ENCODE data around the gene QDPR. TPM values are rescaled to one million over a fixed set of nuclear protein-coding genes. Genes with fewer than 3 reads are reported as not detected.

Gene QDPR
- total RNA-seq, 1 experiment from 2014 or later: 39.2 TPM

DNA sequence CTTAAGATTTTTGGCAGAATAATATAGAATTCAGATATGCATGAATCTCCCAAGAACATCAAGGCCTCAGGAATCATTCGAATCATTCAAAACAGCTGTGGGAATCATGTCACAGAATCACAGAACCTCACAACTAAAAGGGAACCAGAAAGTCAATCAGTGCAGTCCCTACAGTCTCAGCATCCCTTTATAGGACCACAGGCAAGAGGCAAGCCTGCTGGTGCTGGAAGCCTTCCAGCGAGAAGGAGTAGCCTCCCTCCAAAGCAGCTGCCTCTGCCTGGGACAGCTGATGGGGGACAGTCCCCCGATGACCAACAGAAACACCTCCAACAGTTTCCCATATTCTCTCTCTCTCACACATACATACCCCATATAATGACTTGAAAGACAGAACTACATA, 20.7 kb downstream of the QDPR start:
- Mint-ChIP-seq H3K4me1 (ENCODE audit: insufficient read depth, unreplicated experiment) (peaks cover 9% of the 10 kb centered on the region), H3K27me3 (ENCODE audit: insufficient read depth, unreplicated experiment) (no peaks in the 10 kb centered on the region), H3K36me3 (ENCODE audit: insufficient read depth, unreplicated experiment) (peaks cover 70% of the 10 kb centered on the region), H3K27ac (ENCODE audit: low read depth, unreplicated experiment) (no peak overlapping the region), H3K4me3 (ENCODE audit: unreplicated experiment) (no peak overlapping the region), H3K9me3 (ENCODE audit: unreplicated experiment) (no peaks in the 10 kb centered on the region)
- no peak for DNase-seq (ENCODE audit: unreplicated experiment)
- no TSS peak for BruUV-seq (replicated peaks)
- intact Hi-C loops (cut with micrococcal nuclease): no loop called here
- POLR2A ChIA-PET: no interaction called here
- no peak for TF ChIP-seq CTCF (IDR thresholded peaks at IDR 0.05; ENCODE audit: unreplicated experiment)
- CTCF ChIA-PET: interaction anchor here (0.5 kb wide), 1 partner anchor 146 kb away, joined by 3 read pairs; no protein-coding TSS in a partner anchor

DNA sequence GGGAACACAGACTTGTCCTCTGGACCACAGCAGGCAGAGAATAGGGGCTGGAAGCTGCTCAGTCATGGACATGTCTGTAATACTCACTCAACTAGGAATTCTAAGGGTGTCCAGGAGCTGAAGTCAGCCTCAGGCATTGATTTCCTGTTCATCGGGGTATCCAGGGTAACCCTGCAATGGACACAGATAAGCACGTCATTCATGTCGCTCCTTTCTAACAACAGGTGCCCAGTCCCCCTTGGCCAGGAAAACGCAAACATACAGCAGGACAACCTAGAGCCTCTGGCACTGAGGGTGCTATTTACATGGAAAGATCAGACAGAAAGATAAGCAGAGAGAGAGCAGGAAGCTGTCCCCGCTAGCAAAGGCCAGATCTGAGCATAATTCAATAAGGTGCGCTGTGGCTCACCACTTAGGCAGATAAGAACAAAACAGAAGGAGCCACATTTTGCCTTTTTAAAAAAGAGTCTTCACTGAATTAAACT, 21.3 kb downstream of the QDPR start:
- H3K27me3 Mint-ChIP-seq (ENCODE audit: insufficient read depth, unreplicated experiment): no peaks in the 10 kb centered on the region
- no peak overlapping the region for H3K27ac Mint-ChIP-seq (ENCODE audit: low read depth, unreplicated experiment)
- CTCF ChIA-PET: interaction anchor here (0.5 to 0.6 kb wide), 3 partner anchors 17 to 975 kb away, joined by 3 read pairs; no protein-coding TSS in a partner anchor
- TF ChIP-seq CTCF (IDR thresholded peaks at IDR 0.05; ENCODE audit: unreplicated experiment): no peak
- H3K4me1 Mint-ChIP-seq (ENCODE audit: insufficient read depth, unreplicated experiment): peaks cover 9% of the 10 kb centered on the region
- intact Hi-C loops (cut with micrococcal nuclease): no loop called here
- no peaks in the 10 kb centered on the region for H3K9me3 Mint-ChIP-seq (ENCODE audit: unreplicated experiment)
- H3K36me3 Mint-ChIP-seq (ENCODE audit: insufficient read depth, unreplicated experiment): peaks cover 70% of the 10 kb centered on the region
- DNase-seq (ENCODE audit: unreplicated experiment): no peak
- BruUV-seq (replicated peaks): no TSS peak
- no peak overlapping the region for H3K4me3 Mint-ChIP-seq (ENCODE audit: unreplicated experiment)
- POLR2A ChIA-PET: no interaction called here

DNA sequence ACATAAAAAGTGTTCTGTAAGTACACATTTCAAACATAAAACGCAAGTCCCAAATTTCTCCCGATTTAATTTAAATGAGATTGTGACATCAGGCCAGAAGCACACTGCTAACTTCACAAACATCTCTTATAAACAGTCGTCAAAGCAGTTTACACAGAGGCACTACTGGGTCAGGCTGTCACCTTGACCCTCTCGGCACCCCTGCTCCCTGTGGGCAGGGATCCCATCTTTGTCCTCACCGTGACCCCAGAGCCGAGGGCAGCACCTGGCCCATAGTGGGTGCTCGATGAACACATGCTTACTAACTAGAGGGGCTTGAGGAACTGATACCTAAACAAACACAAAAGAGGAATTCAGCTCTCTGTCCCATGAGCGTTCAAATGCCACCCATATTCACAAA, 22.2 kb downstream of the QDPR start:
- no peak for DNase-seq (ENCODE audit: unreplicated experiment)
- ChIA-PET POLR2A (interaction anchor here (0.6 kb wide), 1 partner anchor 785 kb away, joined by 3 read pairs; no protein-coding TSS in a partner anchor), CTCF (interaction anchor here (0.6 kb wide), 1 partner anchor 483 kb away, joined by 3 read pairs; no protein-coding TSS in a partner anchor)
- H3K36me3 Mint-ChIP-seq (ENCODE audit: insufficient read depth, unreplicated experiment): peaks cover 67% of the 10 kb centered on the region
- TF ChIP-seq CTCF (IDR thresholded peaks at IDR 0.05; ENCODE audit: unreplicated experiment): no peak
- H3K9me3 Mint-ChIP-seq (ENCODE audit: unreplicated experiment): no peaks in the 10 kb centered on the region
- no peaks in the 10 kb centered on the region for H3K27me3 Mint-ChIP-seq (ENCODE audit: insufficient read depth, unreplicated experiment)
- BruUV-seq (replicated peaks): no TSS peak
- intact Hi-C loops (cut with micrococcal nuclease): no loop called here
- no peak overlapping the region for H3K27ac Mint-ChIP-seq (ENCODE audit: low read depth, unreplicated experiment)
- no peak overlapping the region for H3K4me3 Mint-ChIP-seq (ENCODE audit: unreplicated experiment)
- peaks cover 9% of the 10 kb centered on the region for H3K4me1 Mint-ChIP-seq (ENCODE audit: insufficient read depth, unreplicated experiment)

DNA sequence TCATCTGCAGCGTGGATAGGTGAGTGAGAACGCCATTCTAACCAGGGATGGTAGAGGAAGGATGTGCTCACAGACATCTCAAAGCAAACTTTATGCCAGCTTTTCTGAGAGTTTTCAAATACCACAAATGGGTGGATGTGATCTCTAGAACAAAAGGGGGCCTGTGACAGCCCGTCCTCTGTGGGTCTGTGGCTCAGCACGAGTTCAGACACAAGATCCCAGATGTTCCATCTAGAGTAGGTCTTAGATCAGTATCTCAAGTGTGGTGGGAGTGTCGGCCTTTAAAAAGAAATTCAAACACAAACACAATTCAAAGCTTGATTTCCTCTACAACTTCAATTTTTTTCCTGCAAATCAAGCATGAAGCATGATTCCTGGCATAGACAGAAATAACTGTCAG, 22.8 kb downstream of the QDPR start:
- DNase-seq (ENCODE audit: unreplicated experiment): no peak
- POLR2A ChIA-PET: no interaction called here
- BruUV-seq (replicated peaks): no TSS peak
- Mint-ChIP-seq H3K27me3 (ENCODE audit: insufficient read depth, unreplicated experiment) (no peaks in the 10 kb centered on the region), H3K4me3 (ENCODE audit: unreplicated experiment) (no peak overlapping the region), H3K36me3 (ENCODE audit: insufficient read depth, unreplicated experiment) (peaks cover 63% of the 10 kb centered on the region), H3K4me1 (ENCODE audit: insufficient read depth, unreplicated experiment) (peaks cover 3% of the 10 kb centered on the region), H3K9me3 (ENCODE audit: unreplicated experiment) (no peaks in the 10 kb centered on the region), H3K27ac (ENCODE audit: low read depth, unreplicated experiment) (no peak overlapping the region)
- CTCF ChIA-PET: interaction anchor here (0.6 kb wide), 1 partner anchor 482 kb away, joined by 3 read pairs; no protein-coding TSS in a partner anchor
- intact Hi-C loops (cut with micrococcal nuclease): no loop called here
- TF ChIP-seq CTCF (IDR thresholded peaks at IDR 0.05; ENCODE audit: unreplicated experiment): no peak
